ENCODE data around the gene RBM28. TPM values are rescaled to one million over a fixed set of nuclear protein-coding genes. Genes with fewer than 3 reads are reported as not detected.

Gene RBM28
- total and polyA plus RNA-seq, 2 of the 8 experiments (the other 6 are each of a cell fraction or from before 2014, with no cell fraction given): 12.8 to 65.3 TPM

DNA sequence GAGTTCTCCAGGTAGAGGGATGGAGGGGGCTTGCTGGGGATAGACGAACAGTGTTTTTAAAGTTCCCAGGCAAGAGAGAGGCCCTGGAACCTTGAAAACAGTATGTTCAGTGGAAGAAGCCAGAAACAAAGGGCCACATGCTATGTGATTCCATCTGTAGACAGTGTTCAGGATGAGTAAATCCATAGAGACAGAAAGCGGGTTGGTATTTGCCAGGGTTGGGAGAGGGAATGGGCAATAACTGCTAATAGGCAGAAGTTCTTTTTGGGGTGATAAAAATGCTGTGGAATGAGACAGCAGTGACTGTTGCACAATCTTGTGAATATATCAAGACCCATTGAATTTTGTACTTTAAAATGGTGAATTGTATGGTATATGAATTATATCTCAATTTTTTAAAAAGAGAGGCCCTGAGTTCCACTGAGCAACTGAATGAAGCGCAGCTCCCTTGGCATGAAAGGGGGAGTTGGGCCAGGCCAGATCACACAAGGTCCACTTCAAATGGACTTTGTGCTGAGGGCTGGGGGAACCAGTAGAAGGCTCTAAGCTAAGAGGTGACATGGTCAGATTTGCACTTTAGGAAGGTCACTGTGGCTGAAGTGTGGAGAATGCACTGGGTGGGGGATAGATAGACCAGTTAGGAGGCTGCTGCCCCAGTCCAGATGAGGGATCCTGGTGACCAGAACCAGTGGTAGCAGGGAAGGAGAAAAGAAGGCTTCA is 68.7 kb downstream of the RBM28 start (continued):
- TF ChIP-seq RFX5 (IDR thresholded peaks at IDR 0.05; ENCODE audit: borderline replicate concordance, low read depth, low read length): no peak
- TF ChIP-seq RXRA (IDR thresholded peaks at IDR 0.05; ENCODE audit: insufficient read depth, low read depth, low read length): no peak
- TF ChIP-seq NRF1 (IDR thresholded peaks at IDR 0.05; ENCODE audit: low read depth, low read length): no peak
- TF ChIP-seq TEAD4 (IDR thresholded peaks at IDR 0.05; ENCODE audit: low read depth, low read length): no peak
- TF ChIP-seq CTBP2 (IDR thresholded peaks at IDR 0.05; ENCODE audit: borderline replicate concordance, insufficient read depth, insufficient read length, low read length): no peak
- TF ChIP-seq TBP (IDR thresholded peaks at IDR 0.05; ENCODE audit: low read depth, low read length): no peak
- no peak for TF ChIP-seq SP1 (IDR thresholded peaks at IDR 0.05; ENCODE audit: low read depth, low read length)
